ENCODE data around the gene BPTF.

Gene BPTF

DNA sequence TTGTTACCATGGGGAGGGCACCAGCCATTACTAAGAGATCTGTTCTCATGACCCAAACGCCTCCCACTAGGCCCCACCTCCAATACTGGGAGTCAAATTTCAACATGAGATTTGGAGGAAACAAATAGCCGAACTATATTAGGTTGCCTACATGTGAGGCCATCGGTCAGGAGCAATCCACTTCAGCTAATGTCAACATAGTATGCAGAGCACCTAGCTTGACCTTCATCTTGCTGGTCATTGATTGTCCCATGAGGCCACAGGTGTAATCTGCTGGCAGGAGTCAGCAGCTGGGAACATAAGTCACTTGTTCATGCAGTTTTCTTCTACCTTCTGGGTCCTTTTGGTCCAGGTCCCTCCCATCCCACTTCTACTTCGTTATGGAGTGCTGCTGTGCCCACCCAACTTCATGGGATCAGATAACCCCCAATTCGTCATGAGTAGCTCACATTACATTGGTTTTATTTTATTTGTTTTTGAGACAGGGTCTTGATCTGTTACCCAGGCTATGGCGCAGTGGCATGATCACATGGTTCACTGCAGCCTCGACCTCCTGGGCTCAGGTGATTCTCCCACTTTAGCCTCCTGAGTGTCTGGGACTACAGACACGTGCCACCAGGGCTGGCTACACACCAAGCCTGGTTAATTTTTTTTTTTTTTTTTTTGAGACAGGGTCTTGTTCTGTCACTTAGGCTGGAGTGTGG is 204.4 kb downstream of the BPTF start:
- Histone ChIP-seq H3K36me3 (ENCODE audit: insufficient read depth, low read length) (no peaks in the 10 kb centered on the region), H3K4me3 (no peak overlapping the region), H3K9ac (ENCODE audit: insufficient read length) (no peak overlapping the region), H3K27ac (no peak overlapping the region), H3K9me3 (ENCODE audit: low read depth, low read length) (no peaks in the 10 kb centered on the region)
- TF ChIP-seq FOXP2 (optimal IDR thresholded peaks at IDR 0.05; ENCODE audit: control extremely low read depth, extremely low read length, insufficient read depth) (no peak), EZH2 (IDR thresholded peaks at IDR 0.05) (no peak), POLR2AphosphoS5 (IDR thresholded peaks at IDR 0.05; ENCODE audit: borderline replicate concordance, low read depth, low read length) (no peak)
- DNase-seq (ENCODE audit: low read depth, low spot score): no peak
